IPS-11a (cell line): ENCODE measurements around the gene SSR2.
"Not testable (repeated sequence)": the region's sequence is repeated elsewhere in the genome, so short reads cannot be mapped to it uniquely, and the experiment has no call there.

ENCODE experiments used
- H3K4me3 ChIP-seq: one replicate; pipeline ENCODE4 v1.5.1; 2013; ENCODE audit warnings: low read depth, low read length, control low read depth

Gene SSR2

DNA sequence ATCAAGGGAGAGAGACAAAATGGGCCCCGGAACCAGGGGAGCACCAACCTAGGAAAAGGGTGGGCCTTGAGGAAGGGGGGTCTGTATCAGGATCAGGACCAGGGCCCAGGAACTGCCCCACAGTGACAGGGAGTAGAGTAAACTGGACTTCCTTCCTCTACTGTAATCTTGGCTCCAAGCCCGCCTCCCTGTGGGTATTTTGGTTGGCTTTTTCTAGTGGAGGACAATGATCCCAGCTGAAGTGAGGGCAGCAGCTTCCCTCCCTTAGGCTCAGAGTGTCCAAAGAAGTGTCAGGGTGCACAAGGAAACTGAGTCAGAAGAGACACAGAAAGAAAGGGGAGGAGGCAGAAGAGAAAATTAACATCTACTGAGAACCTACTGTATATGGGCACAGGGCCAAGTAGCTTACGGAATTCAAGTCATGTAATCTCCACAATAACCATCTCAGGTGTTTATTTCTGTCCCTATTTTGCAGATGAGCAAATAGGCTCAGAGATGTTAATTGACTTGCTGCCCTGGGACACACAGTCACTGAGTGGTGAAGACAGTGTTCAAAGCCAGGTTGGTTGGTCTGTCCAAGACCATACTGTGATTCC is 28.0 kb upstream of the SSR2 start:
- H3K4me3 ChIP-seq, result no peak overlapping the region

DNA sequence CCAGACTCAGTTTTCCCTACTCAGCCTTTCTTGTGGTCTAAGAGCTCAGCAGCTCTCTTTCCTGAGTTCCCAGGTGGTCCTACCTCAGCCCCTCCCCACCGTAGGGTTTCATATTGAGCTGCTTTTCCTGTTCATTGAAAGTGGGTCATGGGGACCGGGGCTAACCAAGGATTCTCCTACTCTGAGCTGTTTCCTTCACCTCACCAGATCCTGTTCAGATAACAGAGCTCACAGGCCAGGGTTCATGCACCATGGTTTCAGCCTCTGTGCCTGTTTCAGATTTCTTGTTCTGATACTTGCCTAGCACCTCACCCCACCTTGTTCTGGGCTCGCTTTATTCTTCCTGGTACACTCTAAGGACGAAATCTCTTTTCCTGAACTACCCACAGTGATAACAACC is 24.3 kb upstream of the SSR2 start:
- H3K4me3 ChIP-seq, result no peak overlapping the region

GRCh38 chr1:156042828-156043227 is 22.1 kb upstream of the SSR2 start:
- no peak overlapping the region for H3K4me3 ChIP-seq

DNA sequence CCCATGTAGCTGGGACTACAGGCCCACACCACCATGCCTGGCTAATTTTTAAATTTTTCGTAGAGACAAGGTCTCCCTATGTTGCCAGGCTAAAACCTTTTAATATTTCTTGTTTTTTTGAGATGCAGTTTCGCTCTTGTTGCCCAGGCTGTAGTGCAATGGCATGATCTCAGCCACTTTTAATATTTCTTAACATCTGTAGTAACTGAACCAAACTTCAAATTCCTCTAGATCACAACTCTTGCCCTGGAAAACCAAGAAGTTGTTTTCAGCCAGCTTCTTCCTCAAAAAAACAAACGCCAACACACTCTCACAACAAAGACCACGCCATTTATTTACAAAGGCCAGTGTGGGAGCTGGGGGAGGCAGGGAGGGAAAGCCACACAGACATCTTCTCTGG is 14.2 kb upstream of the SSR2 start:
- not testable (repeated sequence) for H3K4me3 ChIP-seq

GRCh38 chr1:156033011-156033410 is 12.3 kb upstream of the SSR2 start:
- H3K4me3 ChIP-seq, result no peak overlapping the region

GRCh38 chr1:156026588-156026987 is 5.8 kb upstream of the SSR2 start:
- no peak overlapping the region for H3K4me3 ChIP-seq

DNA sequence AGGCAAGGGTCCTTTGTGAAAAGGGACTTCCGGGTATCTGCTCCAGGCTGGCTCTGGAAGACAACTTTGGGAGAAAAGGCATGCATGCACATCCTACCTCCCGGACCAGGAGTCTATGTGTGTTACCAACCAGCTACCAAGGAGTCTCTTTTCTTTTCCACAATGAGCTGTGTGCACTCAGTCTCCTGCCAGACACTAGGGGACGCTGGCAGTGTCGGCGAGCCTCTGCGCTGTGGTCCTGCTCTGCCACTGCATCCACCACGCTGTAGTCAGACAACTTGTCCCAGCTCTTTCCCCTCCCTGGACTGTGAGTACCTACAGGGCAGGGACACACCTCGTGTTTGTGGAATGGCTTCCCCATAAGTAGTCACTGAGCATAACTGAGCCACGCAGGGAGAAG is 5.1 kb upstream of the SSR2 start:
- H3K4me3 ChIP-seq, result no peak overlapping the region

GRCh38 chr1:156024801-156025200 is 4.0 kb upstream of the SSR2 start:
- no peak overlapping the region for H3K4me3 ChIP-seq

- H3K4me3 ChIP-seq, result no peak overlapping the region
These were observed 1.2 kb upstream of the SSR2 start for GRCh38 chr1:156021954-156022353.

GRCh38 chr1:156021093-156021428 is 310 bp upstream of the SSR2 start:
- H3K4me3 ChIP-seq, result no peak overlapping the region

- peak overlapping the region; percentile 91 for H3K4me3 ChIP-seq
These were observed 832 bp downstream of the SSR2 start for GRCh38 chr1:156019946-156020292.

DNA sequence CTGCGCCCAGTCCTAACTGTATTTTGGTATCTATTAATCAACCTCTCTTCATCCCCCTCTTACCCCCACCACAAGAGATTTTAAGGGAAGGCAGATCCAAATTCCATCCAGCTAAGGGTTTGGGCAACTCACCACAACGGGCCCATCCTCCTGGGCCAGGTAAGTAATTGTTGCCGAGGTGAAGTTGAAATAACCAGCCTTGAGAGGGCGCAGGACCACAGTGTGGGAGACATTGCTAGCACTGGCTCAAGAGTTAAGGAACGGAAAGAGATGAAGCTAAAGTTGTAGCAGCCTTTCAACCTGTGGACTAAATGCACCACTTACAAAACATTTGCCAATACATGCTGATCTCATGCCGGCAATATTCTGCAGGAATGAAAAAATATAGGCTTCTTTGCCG is 5.9 kb downstream of the SSR2 start:
- no peak overlapping the region for H3K4me3 ChIP-seq

GRCh38 chr1:156012051-156012817 is 8.5 kb downstream of the SSR2 start:
- H3K4me3 ChIP-seq, result no peak overlapping the region

DNA sequence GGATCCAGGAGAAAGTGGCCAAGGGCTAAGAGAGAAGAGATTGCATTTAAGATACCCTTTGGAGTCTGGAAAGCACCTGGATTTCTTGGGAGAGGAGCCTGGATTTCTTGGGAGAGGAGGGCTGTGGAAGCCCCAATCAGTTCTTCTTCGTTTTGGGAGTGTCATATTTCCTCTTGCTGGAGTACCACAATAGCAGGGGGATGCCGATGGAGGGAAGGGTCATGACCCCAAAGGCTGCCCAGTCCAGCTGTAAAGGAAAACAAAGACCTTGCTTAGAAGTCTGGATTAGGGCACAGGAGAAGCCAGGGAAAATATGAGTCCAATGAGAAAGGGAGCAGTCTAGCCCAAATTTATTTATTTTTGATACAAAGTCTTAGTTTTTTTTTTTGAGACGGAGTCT is 11.3 kb downstream of the SSR2 start:
- H3K4me3 ChIP-seq, result no peak overlapping the region

GRCh38 chr1:156006666-156007376 is 13.9 kb downstream of the SSR2 start:
- H3K4me3 ChIP-seq, result no peak overlapping the region

- H3K4me3 ChIP-seq, result no peak overlapping the region
These were observed 15.7 kb downstream of the SSR2 start for GRCh38 chr1:156004843-156005584.

- no peak overlapping the region for H3K4me3 ChIP-seq
These were observed 16.9 kb downstream of the SSR2 start for GRCh38 chr1:156003923-156004188.

GRCh38 chr1:156002188-156002911 is 18.4 kb downstream of the SSR2 start:
- H3K4me3 ChIP-seq, result no peak overlapping the region

GRCh38 chr1:156001662-156002171 is 19.0 kb downstream of the SSR2 start:
- H3K4me3 ChIP-seq, result no peak overlapping the region

DNA sequence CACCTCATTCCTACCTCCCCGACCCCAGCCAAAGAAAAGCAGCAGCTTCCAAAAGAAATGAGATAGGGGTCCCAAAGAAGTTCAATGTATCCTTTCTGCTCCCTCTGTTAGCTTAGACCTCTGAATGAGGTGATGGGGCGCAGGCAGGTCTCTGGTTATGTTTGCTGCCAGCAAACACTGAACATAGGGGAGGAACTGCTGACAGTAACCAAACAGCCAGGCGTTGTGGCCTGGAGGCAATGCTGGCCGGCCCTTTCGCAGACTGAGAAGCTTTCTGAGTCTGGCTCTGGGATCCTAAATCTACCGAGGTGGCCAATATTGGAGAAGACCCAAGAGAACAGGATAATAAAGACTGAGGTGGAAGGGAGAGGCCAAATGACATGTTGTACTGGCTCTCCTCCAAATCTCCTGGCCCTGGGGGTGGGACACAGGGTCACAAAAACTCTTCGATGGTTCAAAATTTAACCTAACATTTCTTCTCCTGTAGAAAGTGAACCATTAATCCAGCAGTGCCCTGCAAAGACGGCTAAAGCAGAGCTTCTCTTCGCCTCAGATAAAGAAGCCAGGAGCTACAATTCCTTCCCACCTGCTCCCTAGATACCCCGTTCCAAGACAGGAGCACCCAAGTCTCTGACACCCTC is 19.6 kb downstream of the SSR2 start:
- no peak overlapping the region for H3K4me3 ChIP-seq

GRCh38 chr1:155999964-156000363 is 20.8 kb downstream of the SSR2 start:
- H3K4me3 ChIP-seq, result no peak overlapping the region
